HepG2 (cell line): ENCODE results near the gene SIMC1. TPM values are rescaled to one million over a fixed set of nuclear protein-coding genes. Genes with fewer than 3 reads are reported as not detected.

Experiments
- AKAP8 ChIP-seq: sonication (generic); formaldehyde crosslinking; IDR thresholded peaks from 2 replicates; pipeline ENCODE4 v1.5.1; 2020; ENCODE audit warnings: mild to moderate bottlenecking, missing genetic modification reagents
- ARID3A ChIP-seq: IDR thresholded peaks from 2 replicates; pipeline ENCODE4 v1.6.1; 2012; ENCODE audit warnings: low read depth, low read length, improper control_type of control experiment
- ATAD3A ChIP-seq: sonication (generic); formaldehyde crosslinking; IDR thresholded peaks from 2 replicates; pipeline ENCODE4 v1.4.0; 2020; ENCODE audit warnings: missing genetic modification reagents
- IKZF4 ChIP-seq: sonication (generic); formaldehyde crosslinking; IDR thresholded peaks from 2 replicates; pipeline ENCODE4 v1.5.1; 2020; ENCODE audit warnings: borderline replicate concordance, mild to moderate bottlenecking, low read depth, missing genetic modification reagents; ENCODE audit errors: not compliant biosample characterization
- MXD1 ChIP-seq: sonication (generic); formaldehyde crosslinking; IDR thresholded peaks from 2 replicates; pipeline ENCODE4 v1.4.0; 2020; ENCODE audit warnings: mild to moderate bottlenecking, missing genetic modification reagents
- REPIN1 ChIP-seq: sonication (generic); formaldehyde crosslinking; IDR thresholded peaks from 2 replicates; pipeline ENCODE4 v1.8.0; 2022; ENCODE audit warnings: missing genetic modification reagents, low read depth, mild to moderate bottlenecking, borderline replicate concordance
- SALL2 ChIP-seq: sonication (generic); formaldehyde crosslinking; IDR thresholded peaks from 2 replicates; pipeline ENCODE4 v1.8.1; 2023; ENCODE audit warnings: mild to moderate bottlenecking, missing genetic modification reagents, inconsistent platforms
- SMARCE1 ChIP-seq: fragments of 450-650 bp; IDR thresholded peaks from 2 replicates; pipeline ENCODE4 v1.6.1; 2017; ENCODE audit warnings: borderline replicate concordance
- SMC3 ChIP-seq: IDR thresholded peaks from 2 replicates; pipeline ENCODE4 v1.6.1; 2011; ENCODE audit warnings: low read length, improper control_type of control experiment
- TERF1 ChIP-seq: sonication (generic); formaldehyde crosslinking; IDR thresholded peaks from 2 replicates; pipeline ENCODE4 v1.8.0; 2022; ENCODE audit warnings: mild to moderate bottlenecking, missing genetic modification reagents, moderate library complexity
- ZBTB10 ChIP-seq: sonication (generic); formaldehyde crosslinking; IDR thresholded peaks from 2 replicates; pipeline ENCODE4 v1.4.0; 2020; ENCODE audit warnings: missing genetic modification reagents, borderline replicate concordance
- ZBTB44 ChIP-seq: sonication (generic); formaldehyde crosslinking; IDR thresholded peaks from 2 replicates; pipeline ENCODE4 v1.4.0; 2020; ENCODE audit warnings: missing genetic modification reagents
- ZBTB46 ChIP-seq: sonication (generic); formaldehyde crosslinking; IDR thresholded peaks from 2 replicates; pipeline ENCODE4 v1.4.0; 2020; ENCODE audit warnings: mild to moderate bottlenecking, missing genetic modification reagents, borderline replicate concordance
- ZNF329 ChIP-seq: sonication (generic); formaldehyde crosslinking; IDR thresholded peaks from 2 replicates; pipeline ENCODE4 v1.9.0; 2021; ENCODE audit warnings: low read depth, mild to moderate bottlenecking, missing genetic modification reagents
- ZNF562 ChIP-seq: sonication (generic); formaldehyde crosslinking; IDR thresholded peaks from 2 replicates; pipeline ENCODE4 v1.8.0; 2022; ENCODE audit warnings: missing genetic modification reagents, borderline replicate concordance
- ZNF598 ChIP-seq: sonication (generic); formaldehyde crosslinking; IDR thresholded peaks from 2 replicates; pipeline ENCODE4 v1.5.1; 2020; ENCODE audit warnings: mild to moderate bottlenecking, missing genetic modification reagents, borderline replicate concordance
- ZNF737 ChIP-seq: sonication (generic); formaldehyde crosslinking; IDR thresholded peaks from 2 replicates; pipeline ENCODE4 v1.5.0; 2020; ENCODE audit warnings: missing genetic modification reagents, mild to moderate bottlenecking, borderline replicate concordance
- polyA plus RNA-seq, 8 experiments: library from polyadenylated mRNA; depleted of rRNA in 3 of 8; stranded (reverse) in 7 of 8; unstranded in 1 of 8; fragments of >200 nt; fragmentation: Illumina TruSeq in 4 of 8; extraction: Trizol in 4 of 8; gene quantifications; 2 replicates each; pipeline versions ENCODE4 v1.2.1 to v1.2.3, GENCODE V29; 2011 to 2016; ENCODE audit warnings: low read depth in 4 of 8, missing spikeins in 1 of 8, mixed read lengths in 1 of 8; ENCODE audit not compliant: insufficient read depth in 1 of 8
- total RNA-seq, 5 experiments: library from RNA; depleted of rRNA; stranded (reverse); fragments of >200 nt; fragmentation: Illumina TruSeq; extraction: Trizol; gene quantifications; 2 replicates each; pipeline ENCODE4 v1.2.3, GENCODE V29; 2016; ENCODE audit warnings: low read depth in 1 of 5

The SIMC1 gene
- total and polyA plus RNA-seq, 2 of the 13 experiments (the other 11 are each of a cell fraction or from before 2014, with no cell fraction given) = 5.4 to 6.8 TPM

- TF ChIP-seq TERF1 (CRISPR knock-in tag) (no peak), ARID3A (no peak), ZNF329 (CRISPR knock-in tag) (no peak), ZBTB46 (CRISPR knock-in tag) (peak; percentile 68; the same call in 1 of the 2 replicates), AKAP8 (CRISPR knock-in tag) (no peak; the same call in 1 of the 2 replicates), ZNF562 (CRISPR knock-in tag) (no peak), MXD1 (CRISPR knock-in tag) (peak; percentile 22; the same call in 1 of the 2 replicates), IKZF4 (CRISPR knock-in tag) (peak; percentile 66), ZBTB10 (CRISPR knock-in tag) (peak; percentile 75; the same call in 1 of the 2 replicates), SMC3 (no peak), ZNF737 (no peak), ZBTB44 (CRISPR knock-in tag) (peak; percentile 60; the same call in 1 of the 2 replicates), ATAD3A (CRISPR knock-in tag) (0 out of 2 replicates have a peak, but pooled peaks have one; percentile 62), REPIN1 (CRISPR knock-in tag) (no peak; the same call in 1 of the 2 replicates), SMARCE1 (no peak), ZNF598 (CRISPR knock-in tag) (peak; percentile 79; the same call in 1 of the 2 replicates), SALL2 (CRISPR knock-in tag) (no peak; the same call in 1 of the 2 replicates)
These were observed 123.4 kb downstream of the SIMC1 start, which contains the start of gene KIAA1191 (continued) for GRCh38 chr5:176361437-176362232.
